Nucleus accumbens (tissue), 56 donors: ENCODE results near the gene SMAD3.

Experiments
- DNase-seq, 56 donors: peaks; one replicate each; lab custom pipeline; 2025; lab: John Stamatoyannopoulos, UW

The SMAD3 gene

DNA sequence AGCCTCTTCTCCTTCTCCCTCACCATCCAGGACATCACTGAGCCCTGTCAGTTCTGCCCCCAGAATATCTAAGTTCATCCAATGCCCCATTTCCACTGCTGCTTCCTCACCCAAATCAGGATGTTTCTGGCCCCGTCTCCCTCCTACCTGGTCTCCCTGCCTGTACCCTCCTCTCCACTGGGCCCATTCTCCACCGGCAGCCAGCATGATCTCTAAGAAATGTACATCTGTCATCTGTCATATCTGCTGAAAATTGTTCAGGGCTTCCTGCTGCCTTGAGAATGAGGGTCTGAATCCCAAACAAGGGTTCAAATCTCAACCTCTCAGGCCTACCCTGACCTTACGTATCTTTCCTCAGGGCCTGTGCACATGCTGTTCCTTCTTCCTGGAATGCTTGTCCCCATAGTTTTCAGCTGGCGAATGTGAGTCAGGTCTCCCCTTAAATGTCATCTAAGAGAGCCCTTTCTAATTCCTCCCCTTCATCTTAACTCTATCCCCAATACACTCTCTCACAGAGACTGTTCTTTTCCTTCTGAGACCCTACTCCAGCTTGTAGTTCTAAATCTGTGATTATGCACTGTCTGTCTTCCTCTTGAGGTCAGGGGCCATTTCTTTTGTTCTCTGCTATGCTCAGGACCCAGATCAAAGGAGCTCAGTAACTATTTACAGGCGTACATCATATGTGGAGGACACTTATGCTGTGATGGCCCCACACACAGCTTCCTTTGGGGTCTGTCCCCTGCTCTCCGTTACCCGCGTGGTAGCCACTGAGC is 40.8 kb downstream of the SMAD3 start:
- no peak for DNase-seq

DNA sequence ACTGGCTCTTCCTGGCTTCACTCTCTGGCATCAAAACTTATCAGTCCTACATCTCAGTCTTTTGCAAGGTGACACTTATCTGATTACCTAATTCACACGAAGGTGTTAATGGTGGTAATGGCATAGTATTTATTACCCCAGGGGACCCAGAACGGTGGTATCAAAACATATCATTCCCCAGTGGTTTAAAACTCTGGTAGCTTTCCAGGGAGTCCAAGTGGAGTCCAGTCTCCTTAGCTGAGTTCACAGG is 41.3 kb downstream of the SMAD3 start:
- peak in 1 of 56 donors; percentile 10 for DNase-seq

DNA sequence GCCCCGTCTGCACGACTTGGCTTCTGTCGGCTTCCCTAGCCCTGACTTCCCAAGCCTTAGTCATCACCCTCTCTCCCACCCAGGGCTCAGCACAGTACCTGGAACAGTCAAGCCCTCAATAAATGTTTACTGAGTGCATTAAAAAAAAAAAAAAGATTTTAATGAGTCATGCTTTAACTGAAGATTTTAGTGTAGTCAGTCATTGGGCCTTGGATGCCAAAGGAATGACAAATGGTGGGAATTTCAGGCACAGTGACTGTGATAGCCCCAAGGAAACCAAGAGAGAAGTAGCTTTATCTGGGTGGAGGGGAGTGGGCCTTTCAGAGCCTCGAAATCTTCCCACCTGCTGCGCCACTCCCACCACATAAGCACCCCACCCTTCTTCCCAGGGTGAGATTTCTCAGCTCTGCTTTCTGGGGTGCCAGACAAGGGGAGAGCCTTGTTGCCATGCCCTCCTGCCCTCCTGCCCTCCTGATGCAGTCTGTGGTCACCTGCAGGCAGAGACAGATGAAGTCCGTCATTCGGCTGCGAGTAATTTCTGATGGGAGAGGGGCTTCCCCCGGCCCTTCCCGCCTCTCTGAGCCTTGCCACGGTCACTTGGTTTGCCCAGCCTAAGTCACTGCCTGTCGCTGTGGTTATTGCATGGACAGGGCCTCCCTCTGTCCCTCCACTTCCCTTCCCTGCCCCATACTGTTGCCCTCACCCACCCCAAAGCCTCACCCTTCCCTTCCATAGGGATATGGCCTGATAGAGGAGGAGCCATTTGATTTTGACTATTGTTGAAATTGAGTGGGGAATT is 41.8 kb downstream of the SMAD3 start:
- DNase-seq: peak in 13 of 56 donors; percentile 7 to 56 (median 18)

DNA sequence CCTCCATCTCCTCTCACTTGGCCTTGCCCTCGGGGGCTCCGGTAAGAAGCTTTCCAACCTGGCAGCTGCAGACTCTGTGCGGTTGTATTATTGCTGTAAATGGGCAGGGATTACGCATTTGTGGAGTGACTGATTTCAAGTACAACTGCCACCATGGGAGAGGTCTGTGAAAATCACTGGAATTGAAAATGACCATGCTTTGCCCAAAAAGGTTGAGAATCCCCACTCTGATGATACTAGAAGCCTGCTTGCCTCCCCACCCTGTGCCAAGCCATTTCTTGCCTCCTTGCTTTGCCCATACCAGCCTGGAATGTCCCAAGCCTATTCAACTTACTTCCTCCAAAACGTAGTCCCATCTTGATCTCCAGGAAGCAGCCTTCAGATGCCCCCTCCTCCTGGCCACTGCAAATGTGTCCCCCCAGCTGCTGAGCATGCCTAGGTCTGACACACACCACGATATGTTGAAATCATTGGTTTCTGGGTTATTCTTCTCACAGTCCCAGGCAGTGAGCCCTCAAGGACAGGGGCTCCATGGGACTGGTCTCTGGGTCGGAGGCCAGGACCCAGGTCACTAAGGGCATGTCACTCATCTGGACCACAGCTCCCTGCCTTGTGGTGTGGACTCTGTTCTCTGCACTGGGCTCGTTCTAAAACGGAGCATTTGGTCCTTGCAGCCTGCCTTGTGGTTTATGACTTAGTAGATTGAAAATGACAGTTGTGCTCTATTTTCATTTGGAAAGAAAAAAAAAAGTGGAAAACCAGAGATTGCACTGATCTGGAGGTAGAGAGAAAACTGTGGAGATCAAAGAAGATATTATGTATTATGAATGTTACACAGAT is 42.9 kb downstream of the SMAD3 start:
- no peak for DNase-seq

DNA sequence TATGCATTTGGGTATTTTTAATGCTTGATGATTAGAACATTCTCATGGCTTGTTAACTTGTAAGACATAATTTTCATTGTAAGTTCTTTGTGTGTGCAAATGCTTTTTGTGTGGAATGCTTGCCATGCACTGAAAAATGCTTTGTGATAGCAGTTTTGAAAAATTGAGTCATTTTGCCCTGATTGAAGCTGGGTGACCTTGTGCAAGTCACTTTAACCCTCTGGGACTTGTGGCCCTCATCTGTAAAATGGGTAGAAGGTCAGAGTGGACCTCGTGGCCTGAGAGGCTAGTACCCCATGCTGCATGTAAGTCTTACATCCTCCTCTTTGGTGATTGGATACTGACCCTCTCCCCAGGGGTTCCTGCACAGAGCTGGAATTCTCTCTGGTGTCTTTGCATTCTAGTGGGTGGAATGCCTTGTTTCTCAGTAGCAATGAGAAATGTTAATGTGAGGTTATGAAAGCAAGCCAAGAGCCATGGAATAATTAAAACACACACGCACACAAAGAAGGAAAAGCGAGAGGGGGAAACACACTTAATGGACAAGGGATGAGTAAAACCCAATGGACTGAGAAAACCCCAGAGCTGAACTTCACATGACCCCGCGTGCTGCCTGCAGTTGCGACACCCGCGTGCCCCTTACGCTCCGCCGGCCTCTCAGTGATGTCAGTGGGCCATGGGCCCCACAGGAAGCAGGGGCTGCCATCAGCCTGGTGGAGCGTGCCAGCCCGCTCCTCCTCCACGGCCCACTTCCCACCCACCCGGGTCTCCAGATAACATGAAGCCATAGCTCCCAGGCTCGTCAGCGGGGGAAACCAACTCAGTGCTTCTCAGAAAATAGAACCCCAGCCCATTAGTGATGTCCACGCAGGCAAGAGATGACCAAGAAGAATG is 44.0 kb downstream of the SMAD3 start:
- DNase-seq: peak in 12 of 56 donors; percentile 11 to 55 (median 24)

DNA sequence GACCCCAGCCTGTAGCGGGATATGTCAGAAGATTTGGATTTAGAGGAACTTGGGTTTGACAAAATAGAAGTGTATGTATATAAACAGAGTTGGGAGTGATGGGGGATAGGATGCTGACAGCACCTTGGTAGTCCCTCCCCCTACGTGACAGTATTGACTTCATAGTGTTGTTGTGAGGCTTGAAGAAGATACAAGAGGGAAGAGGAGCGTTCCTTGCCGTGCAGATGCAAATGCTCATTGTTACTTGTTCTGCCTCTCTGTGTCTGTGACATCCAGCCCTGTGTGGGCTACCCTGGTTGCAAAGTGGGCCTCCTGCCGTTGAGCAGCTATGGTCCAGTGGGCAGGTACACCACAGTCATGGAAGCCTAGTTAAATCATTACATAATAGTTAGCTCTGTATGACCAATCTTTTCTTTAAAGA is 45.0 kb downstream of the SMAD3 start:
- no peak for DNase-seq

DNA sequence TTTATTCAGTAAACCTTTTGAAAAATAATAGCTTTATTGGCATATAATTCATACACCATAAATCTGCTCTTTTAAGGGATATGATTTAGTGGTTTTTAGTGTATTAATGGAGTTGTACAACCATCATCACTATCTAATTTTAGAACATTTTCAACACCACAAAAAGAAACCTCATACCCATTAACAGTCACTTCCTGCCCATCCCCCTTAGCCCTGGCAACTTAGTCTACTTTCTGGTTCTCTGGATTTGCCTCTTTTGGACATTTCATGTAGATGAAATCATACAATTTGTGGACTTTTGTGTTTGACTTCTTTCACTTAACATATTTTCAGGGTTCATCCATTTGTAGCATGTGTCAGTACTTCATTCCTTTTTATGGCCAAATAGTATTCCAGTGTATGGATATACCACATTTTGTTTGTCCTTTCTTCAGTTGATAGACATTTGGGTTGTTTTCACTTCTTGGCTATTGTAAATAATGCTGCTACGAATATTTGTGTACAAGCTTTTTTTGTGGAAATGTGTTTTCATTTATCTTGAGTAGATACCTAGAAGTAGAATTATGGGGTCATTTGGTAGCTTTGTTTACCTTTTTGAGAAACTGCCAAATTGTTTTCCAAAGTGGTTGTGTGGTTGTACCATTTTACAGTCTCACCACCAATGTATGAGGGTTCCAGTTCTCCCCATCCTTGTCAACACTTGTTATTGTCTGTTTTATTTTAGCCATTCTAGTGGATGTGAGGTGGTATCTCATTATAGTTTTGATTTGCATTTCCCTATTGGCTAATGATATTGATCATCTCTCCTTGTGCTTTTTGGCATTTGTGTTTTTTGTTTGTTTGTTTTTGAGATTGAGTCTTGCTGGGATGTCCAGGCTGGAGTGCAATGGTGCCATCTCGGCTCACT is 45.8 kb downstream of the SMAD3 start:
- DNase-seq: no peak

DNA sequence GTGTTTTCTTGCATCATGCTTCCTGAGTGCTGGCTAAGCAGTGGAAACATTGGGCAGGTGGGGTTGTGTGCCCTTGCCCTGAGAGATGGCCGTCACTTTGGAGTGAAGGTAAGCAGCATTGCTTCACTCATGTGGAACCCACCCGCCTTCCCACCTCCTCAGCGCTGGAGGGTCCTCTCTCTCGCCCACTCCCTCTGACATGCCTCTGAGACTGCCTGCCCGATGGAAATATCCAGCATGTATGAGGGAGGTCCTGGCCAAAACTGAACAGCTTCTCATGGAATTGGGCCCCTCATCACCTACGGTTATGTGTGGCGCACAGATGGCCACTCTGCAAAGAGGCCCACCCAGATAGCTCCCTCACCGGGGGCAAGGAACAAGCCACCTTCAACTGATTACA is 48.6 kb downstream of the SMAD3 start:
- no peak for DNase-seq

DNA sequence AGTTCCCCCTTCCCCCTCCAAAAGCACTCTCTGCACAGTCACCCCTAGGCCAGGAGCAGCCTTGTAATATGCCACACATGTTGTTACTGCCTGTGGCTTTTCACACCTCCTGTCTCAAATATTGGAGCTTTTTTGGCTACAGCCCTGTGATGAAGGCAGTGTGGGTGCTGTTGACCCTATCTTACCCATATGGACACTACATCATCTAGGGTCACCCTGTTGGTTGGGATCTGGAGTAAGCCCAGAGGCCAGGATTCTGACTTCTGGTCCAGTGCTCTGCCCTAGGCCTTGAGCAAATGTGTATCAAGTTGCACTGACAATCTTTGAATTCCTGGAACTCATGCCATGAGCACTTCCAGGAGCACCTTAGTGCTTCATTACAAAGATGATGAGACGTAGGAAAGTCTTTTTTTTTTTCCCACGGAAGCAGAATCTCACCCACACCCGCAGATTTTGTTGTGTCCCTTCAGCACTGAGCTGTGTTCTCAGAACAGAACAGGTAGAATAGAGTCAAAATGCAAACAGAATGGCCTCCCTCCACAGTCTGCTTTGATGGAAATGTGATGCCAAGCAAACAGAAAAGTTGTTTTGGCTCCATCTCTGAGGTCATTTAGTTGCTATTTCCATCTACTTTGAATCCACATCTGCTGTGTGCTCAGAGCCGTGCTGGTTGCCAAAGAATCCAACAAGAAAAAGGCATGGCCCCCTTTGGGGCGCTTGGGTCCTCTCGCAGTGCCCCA is 49.6 kb downstream of the SMAD3 start:
- DNase-seq: no peak

DNA sequence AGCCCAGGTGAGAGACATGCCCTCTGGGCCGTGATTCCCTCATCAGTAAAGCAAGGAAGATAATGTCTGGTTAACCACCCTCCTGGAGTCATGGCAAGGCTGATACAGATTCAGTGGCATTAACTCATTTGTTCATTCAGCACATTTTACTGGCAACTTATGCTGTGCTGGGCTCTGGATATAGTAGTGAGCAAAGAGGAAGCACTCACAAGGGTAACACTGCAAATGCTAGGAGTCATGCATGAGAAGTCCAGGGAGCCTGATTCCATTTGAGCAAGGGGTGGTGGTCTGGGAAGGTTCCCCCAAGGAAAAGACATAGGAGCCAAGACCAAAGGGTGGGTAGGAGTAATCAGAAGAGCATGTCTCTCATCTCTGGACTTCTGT is 50.2 kb downstream of the SMAD3 start:
- no peak for DNase-seq

DNA sequence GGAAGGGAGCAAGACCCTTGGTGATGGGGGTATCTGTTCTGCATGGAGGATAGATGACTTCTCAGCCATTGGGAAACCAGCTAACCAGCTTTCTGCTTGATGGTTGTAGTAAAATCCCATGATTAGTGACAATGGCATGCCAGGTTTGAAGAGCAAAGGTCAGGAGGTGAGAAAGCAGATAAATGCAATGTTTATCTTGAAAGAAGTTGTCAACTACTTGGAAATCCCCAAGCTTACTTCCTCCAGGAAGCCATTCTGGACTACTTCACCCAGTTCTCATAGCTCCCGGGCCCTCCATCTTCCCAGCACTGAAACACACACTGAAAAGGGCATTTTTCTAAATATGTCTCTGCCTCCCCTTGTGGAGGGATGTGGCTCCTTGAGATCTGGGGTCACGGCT is 51.3 kb downstream of the SMAD3 start:
- DNase-seq: no peak

DNA sequence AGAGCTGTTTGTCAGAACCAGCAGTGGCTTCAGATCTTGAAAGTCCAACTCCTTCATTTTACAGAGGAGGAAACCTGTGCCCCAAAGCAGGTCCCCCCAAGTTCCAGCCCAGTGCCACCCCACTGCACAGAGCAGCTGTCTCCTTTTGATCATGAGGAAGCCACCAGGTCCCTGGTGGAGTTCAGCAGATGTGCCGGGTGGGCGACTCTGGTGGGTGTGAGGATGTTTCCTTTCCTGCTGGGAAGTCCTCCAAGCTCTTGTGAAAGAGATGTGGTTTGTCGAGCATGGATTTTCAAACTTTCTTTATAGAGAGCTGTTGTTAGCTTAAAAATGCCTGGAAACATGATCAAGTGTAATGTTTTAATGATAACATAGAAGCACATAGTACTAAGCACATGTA is 52.0 kb downstream of the SMAD3 start:
- no peak for DNase-seq

DNA sequence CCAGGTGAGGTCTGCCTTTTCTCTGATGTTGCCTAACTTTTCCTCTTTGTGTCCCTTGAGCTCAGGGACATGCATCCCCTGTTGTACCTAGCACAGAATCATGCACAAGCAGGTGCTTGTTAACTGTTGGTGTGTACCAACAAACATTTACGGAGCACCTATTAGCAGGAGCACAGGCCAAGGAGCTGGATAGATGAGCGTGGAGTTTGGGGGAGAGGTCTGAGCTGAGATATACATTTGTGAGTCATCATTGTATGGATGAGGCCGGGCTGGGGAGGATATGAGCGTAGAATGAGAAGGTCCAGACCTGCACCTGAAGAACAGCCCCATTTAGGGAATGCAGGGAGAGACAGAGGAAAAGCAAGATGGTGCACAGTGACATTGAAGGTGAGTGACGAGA is 53.4 kb downstream of the SMAD3 start:
- no peak for DNase-seq

DNA sequence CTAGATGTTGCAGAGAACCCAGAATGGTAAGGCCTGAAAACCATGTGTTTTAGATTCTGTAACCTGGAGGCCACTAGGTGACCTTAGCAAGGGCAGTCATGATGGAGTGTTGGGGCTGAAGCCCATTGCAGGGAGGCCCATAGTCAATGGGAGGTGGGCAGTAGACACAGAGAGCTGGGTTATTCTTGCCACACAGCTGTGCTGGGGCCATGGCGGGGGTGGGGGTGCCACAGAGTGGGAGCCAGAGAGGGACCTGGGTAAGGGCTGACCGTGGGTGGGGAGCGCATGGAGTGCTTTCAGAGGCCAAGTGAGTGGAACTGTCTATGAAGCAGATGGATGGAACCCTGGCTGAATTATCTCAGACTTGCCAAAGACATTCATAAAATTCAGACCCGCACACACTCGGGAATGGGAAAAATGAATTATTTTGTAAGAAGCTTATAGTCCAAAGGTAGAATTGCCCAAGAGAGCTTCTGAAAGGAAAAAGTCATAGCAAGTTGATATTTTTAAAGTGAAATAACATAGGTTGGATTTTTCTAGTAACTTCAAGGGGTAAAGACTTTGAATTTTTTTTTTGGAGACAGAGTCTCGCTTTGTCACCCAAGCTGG is 53.9 kb downstream of the SMAD3 start:
- no peak for DNase-seq

DNA sequence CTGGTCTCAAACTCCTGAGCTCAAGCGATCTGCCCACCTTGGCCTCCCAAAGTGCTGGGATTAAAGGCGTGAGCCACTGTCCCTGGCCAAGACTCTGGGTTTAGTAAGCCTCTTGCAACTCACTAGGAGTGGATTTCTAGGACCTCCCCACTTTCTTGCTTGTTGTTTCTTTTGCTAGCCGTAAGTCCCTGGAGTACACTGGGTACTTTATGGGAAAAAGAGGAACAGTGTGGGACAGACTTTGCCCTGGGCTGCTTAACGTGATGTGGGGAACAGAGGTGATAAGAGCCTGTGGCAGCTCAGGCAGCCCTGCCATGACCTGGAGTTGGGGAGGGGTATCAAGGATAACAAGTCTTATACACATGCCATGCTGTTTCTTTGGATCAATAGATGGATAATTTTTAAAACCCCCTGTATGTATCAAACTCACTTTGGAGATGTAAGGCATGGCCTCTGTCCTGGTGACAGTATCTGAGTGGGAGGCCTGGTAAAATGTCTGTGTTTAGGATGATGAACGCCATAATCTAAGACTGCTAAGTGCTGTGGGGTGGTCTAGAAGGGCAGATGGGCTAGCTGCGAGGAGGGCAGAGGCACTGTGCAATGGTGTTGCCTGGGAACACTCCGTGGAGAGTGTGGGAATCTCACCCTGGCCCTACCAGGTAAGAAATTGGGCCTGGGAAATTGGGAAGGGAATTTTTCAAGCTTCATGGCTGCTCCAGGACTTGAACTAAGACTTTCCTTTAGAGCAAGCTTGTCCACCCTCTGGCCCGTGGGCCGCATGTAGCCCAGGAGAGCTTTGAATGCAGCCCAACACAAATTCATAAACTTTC is 54.8 kb downstream of the SMAD3 start:
- DNase-seq: no peak

DNA sequence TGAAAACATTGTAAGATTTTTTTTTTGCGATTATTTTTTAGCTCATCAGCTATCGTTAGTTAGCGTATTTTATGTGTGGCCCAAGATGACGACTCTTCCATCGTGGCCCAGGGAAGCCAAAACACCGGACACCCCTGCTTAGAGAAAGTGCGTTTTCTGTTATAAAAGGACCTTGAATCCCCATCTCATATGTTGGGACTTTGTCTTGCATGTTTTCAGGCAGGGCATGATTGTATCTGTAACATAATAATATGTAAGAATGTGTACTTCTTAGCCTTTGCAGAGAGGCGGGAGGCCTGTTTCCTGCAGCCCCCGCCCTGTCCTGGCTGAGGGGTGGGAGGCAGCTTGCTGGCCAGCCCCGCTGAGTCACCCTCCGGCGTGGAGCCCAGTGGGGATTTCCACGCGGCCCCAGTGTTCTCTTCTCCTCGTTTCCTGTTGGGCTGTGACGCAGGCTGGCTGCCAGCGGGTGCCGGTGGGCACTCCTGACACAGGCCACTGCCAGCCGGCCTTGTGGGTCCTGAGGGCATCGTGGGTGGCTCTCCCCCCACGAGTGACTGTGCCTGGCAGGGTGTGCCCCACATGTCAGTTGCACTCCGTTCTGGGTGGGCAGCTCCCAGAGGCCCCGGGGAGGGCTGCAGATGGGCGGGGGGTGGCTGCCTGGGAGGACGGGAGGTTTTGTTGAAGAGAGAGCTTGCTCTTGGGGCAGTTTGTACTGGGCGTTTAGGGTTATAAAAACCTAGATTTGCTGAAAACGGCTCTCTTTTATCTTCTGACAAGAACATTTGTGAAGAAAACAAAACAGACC is 55.6 kb downstream of the SMAD3 start:
- peak in 47 of 56 donors; percentile 5 to 81 (median 37) for DNase-seq
